Smooth muscle cell (in vitro differentiated cells): Measurements from ENCODE around the gene IQGAP2. TPM values are rescaled to one million over a fixed set of nuclear protein-coding genes. Genes with fewer than 3 reads are reported as not detected.

Experiments
- DNase-seq: peaks from one replicate; lab custom pipeline; 2025; ENCODE audit not compliant: unreplicated experiment; lab: John Stamatoyannopoulos, UW
- H2AFZ ChIP-seq: fragments of 200-600 bp; sonication (generic); 2 replicates; pipeline ENCODE4 v1.6.0; 2016; ENCODE audit warnings: antibody characterized with exemption, low read depth, mild to moderate bottlenecking
- H3F3A ChIP-seq: fragments of 200-600 bp; sonication (generic); 2 replicates; pipeline ENCODE4 v1.6.0; 2017; ENCODE audit warnings: antibody characterized with exemption, low read depth
- H3K27ac ChIP-seq: fragments of 200-600 bp; sonication (generic); 2 replicates; pipeline ENCODE4 v1.5.1; 2016; ENCODE audit warnings: low read depth, mild to moderate bottlenecking
- H3K27me3 ChIP-seq: fragments of 200-600 bp; sonication (generic); 2 replicates; pipeline ENCODE4 v1.6.1; 2016; ENCODE audit warnings: low read depth, mild to moderate bottlenecking
- H3K36me3 ChIP-seq: fragments of 200-600 bp; sonication (generic); 2 replicates; pipeline ENCODE4 v1.5.1; 2016; ENCODE audit warnings: low read depth
- H3K4me1 ChIP-seq: fragments of 200-600 bp; sonication (generic); 2 replicates; pipeline ENCODE4 v1.5.1; 2016; ENCODE audit warnings: low read depth
- H3K4me2 ChIP-seq: fragments of 200-600 bp; sonication (generic); 2 replicates; pipeline ENCODE4 v1.6.0; 2016; ENCODE audit warnings: mild to moderate bottlenecking
- H3K4me3 ChIP-seq: fragments of 200-600 bp; sonication (generic); 2 replicates; pipeline ENCODE4 v1.5.1; 2016; ENCODE audit warnings: mild to moderate bottlenecking
- H3K79me2 ChIP-seq: fragments of 200-600 bp; sonication (generic); 2 replicates; pipeline ENCODE4 v1.6.0; 2016; ENCODE audit warnings: low read depth, mild to moderate bottlenecking
- H3K9ac ChIP-seq: fragments of 200-600 bp; sonication (generic); 2 replicates; pipeline ENCODE4 v1.6.0; 2016; ENCODE audit warnings: low read depth
- H3K9me3 ChIP-seq: fragments of 200-600 bp; sonication (generic); replicated peaks from 2 replicates; pipeline ENCODE4 v1.5.1; 2016; ENCODE audit warnings: low read depth
- H4K20me1 ChIP-seq: fragments of 200-600 bp; sonication (generic); 2 replicates; pipeline ENCODE4 v1.6.0; 2016; ENCODE audit warnings: low read depth
- CTCF ChIP-seq: fragments of 200-600 bp; sonication (generic); IDR thresholded peaks from 2 replicates; pipeline ENCODE4 v1.5.1; 2017; ENCODE audit warnings: borderline replicate concordance, mild to moderate bottlenecking, antibody characterized with exemption; ENCODE audit not compliant: insufficient read depth, poor library complexity, severe bottlenecking
- WGBS: methylation state at CpG from one replicate; pipeline ENCODE4 v1.1.7; 2016; ENCODE audit warnings: low lambda C conversion rate; 5-methylcytosine and 5-hydroxymethylcytosine counted together
- polyA plus RNA-seq: library from polyadenylated mRNA; unstranded; fragments of >200 nt; fragmentation: Nextera tagmentation; extraction: Ambion mirVana; gene quantifications from 2 replicates; pipeline ENCODE4 v1.2.1, GENCODE V29; 2016
- total RNA-seq: library from RNA; depleted of rRNA; stranded (reverse); fragments of >200 nt; gene quantifications from 2 replicates; pipeline ENCODE4 v1.2.3, GENCODE V29; 2014

Gene IQGAP2
- total and polyA plus RNA-seq, 2 experiments from 2014 or later: 7.3 to 16.6 TPM

GRCh38 chr5:76586531-76586930 is 183.4 kb downstream of the IQGAP2 start:
- no peak overlapping the region for H3K4me2 ChIP-seq
- H3K27me3 ChIP-seq: no peaks in the 10 kb centered on the region
- H3K79me2 ChIP-seq: no peaks in the 10 kb centered on the region
- no peak for DNase-seq
- no peaks in the 10 kb centered on the region for H4K20me1 ChIP-seq
- H3K9ac ChIP-seq: no peak overlapping the region
- H3F3A ChIP-seq: no peaks in the 10 kb centered on the region
- H3K4me3 ChIP-seq: no peak overlapping the region
- TF ChIP-seq CTCF: no peak
- WGBS: 91% methylated on average over 4 of the region's 4 CpGs
- no peaks in the 10 kb centered on the region for H3K36me3 ChIP-seq
- peaks cover 7% of the 10 kb centered on the region for H3K4me1 ChIP-seq
- H3K27ac ChIP-seq: no peak overlapping the region
- H3K9me3 ChIP-seq: no peaks in the 10 kb centered on the region
- H2AFZ ChIP-seq: no peak overlapping the region

GRCh38 chr5:76590027-76590426 is 186.9 kb downstream of the IQGAP2 start:
- Histone ChIP-seq H3K9me3 (no peaks in the 10 kb centered on the region), H3K79me2 (no peaks in the 10 kb centered on the region), H3K27ac (no peak overlapping the region), H3K9ac (no peak overlapping the region), H3K27me3 (no peaks in the 10 kb centered on the region), H2AFZ (no peak overlapping the region), H3K4me2 (no peak overlapping the region), H3F3A (no peaks in the 10 kb centered on the region), H4K20me1 (no peaks in the 10 kb centered on the region), H3K4me1 (no peaks in the 10 kb centered on the region), H3K4me3 (no peak overlapping the region), H3K36me3 (no peaks in the 10 kb centered on the region)
- TF ChIP-seq CTCF: no peak
- 94% methylated on average over 1 of the region's 1 CpG for WGBS
- DNase-seq: no peak

- no peak overlapping the region for H2AFZ ChIP-seq
- no peaks in the 10 kb centered on the region for H3K4me1 ChIP-seq
- H3K36me3 ChIP-seq: no peaks in the 10 kb centered on the region
- H3K79me2 ChIP-seq: no peaks in the 10 kb centered on the region
- no peak overlapping the region for H3K9ac ChIP-seq
- H3K9me3 ChIP-seq: no peaks in the 10 kb centered on the region
- H3F3A ChIP-seq: no peaks in the 10 kb centered on the region
- no peaks in the 10 kb centered on the region for H3K27me3 ChIP-seq
- H4K20me1 ChIP-seq: no peaks in the 10 kb centered on the region
- no peak for DNase-seq
- H3K4me3 ChIP-seq: no peak overlapping the region
- TF ChIP-seq CTCF: no peak
- WGBS: 94% methylated on average over 3 of the region's 3 CpGs
- no peak overlapping the region for H3K4me2 ChIP-seq
- no peak overlapping the region for H3K27ac ChIP-seq
Observed at GRCh38 chr5:76591366-76591765, 188.3 kb downstream of the IQGAP2 start.

- no peak overlapping the region for H3K4me2 ChIP-seq
- H3K79me2 ChIP-seq: no peaks in the 10 kb centered on the region
- no peak overlapping the region for H3K9ac ChIP-seq
- H3K27me3 ChIP-seq: no peaks in the 10 kb centered on the region
- TF ChIP-seq CTCF: no peak
- H3K36me3 ChIP-seq: no peaks in the 10 kb centered on the region
- no peak overlapping the region for H3K4me3 ChIP-seq
- no peaks in the 10 kb centered on the region for H3K9me3 ChIP-seq
- H3K27ac ChIP-seq: no peak overlapping the region
- 77% methylated on average over 3 of the region's 3 CpGs for WGBS
- no peak for DNase-seq
- H2AFZ ChIP-seq: no peak overlapping the region
- no peaks in the 10 kb centered on the region for H3K4me1 ChIP-seq
- no peaks in the 10 kb centered on the region for H3F3A ChIP-seq
- H4K20me1 ChIP-seq: no peaks in the 10 kb centered on the region
Observed at GRCh38 chr5:76592692-76593091, 189.6 kb downstream of the IQGAP2 start.
